ENCODE data around the gene UST.
"Not testable (repeated sequence)": the region's sequence is repeated elsewhere in the genome, so short reads cannot be mapped to it uniquely, and the experiment has no call there.

UST gene

GRCh38 chr6:148749674-148750073, 2.8 kb downstream of the UST start:
- Histone ChIP-seq H3K23ac (ENCODE audit: low read length in 2 of 2) (no peak overlapping the region), H3K27me3 (ENCODE audit: control insufficient read depth in 1 of 2, insufficient read depth in 1 of 2, low read length in 2 of 2) (no peaks in the 10 kb centered on the region), H2BK15ac (ENCODE audit: low read depth, poor library complexity, severe bottlenecking) (no peak overlapping the region), H3K4ac (ENCODE audit: low read depth in 1 of 2, low read length in 2 of 2) (no peak overlapping the region), H3K18ac (ENCODE audit: low read depth in 1 of 2, low read length in 2 of 2) (no peak overlapping the region), H3K79me1 (replicated peaks; ENCODE audit: low read length, poor library complexity, severe bottlenecking) (peaks cover 20% of the 10 kb centered on the region), H3K36me3 (ENCODE audit: control insufficient read depth in 1 of 2, insufficient read depth in 2 of 2, low read depth in 1 of 2, low read length in 2 of 2) (no peaks in the 10 kb centered on the region), H3K9me3 (ENCODE audit: control insufficient read depth, low read length) (no peaks in the 10 kb centered on the region), H2BK12ac (ENCODE audit: low read length in 2 of 2) (no peak overlapping the region), H2AK5ac (ENCODE audit: low read length, severe bottlenecking) (no peak overlapping the region), H3K14ac (ENCODE audit: low read length in 2 of 2) (no peak overlapping the region), H4K91ac (ENCODE audit: low read length) (no peak overlapping the region), H3K4me2 (ENCODE audit: low read length, poor library complexity, severe bottlenecking) (no peak overlapping the region), H3K4me3 (ENCODE audit: insufficient read depth in 1 of 2, low read depth in 1 of 2, low read length in 2 of 2) (no peak overlapping the region), H2BK120ac (ENCODE audit: low read depth, low read length) (no peak overlapping the region), H3K4me1 (ENCODE audit: control insufficient read depth, insufficient read depth, low read depth, low read length) (peaks cover 15% of the 10 kb centered on the region), H3K9ac (ENCODE audit: low read length) (no peak overlapping the region), H4K8ac (ENCODE audit: low read length) (no peak overlapping the region), H2AFZ (ENCODE audit: low read depth, low read length) (no peak overlapping the region), H3K27ac (ENCODE audit: low read length, poor library complexity, severe bottlenecking) (no peak overlapping the region), H2BK5ac (ENCODE audit: low read depth, low read length, poor library complexity, severe bottlenecking) (no peak overlapping the region)
- no CpG with 5 or more reads among the region's 1 CpG for WGBS
- no peak for DNase-seq

- no peak for DNase-seq
- Histone ChIP-seq H3K18ac (ENCODE audit: low read depth in 1 of 2, low read length in 2 of 2) (no peak overlapping the region), H2BK5ac (ENCODE audit: low read depth, low read length, poor library complexity, severe bottlenecking) (no peak overlapping the region), H3K4ac (ENCODE audit: low read depth in 1 of 2, low read length in 2 of 2) (no peak overlapping the region), H2BK120ac (ENCODE audit: low read depth, low read length) (no peak overlapping the region), H3K9ac (ENCODE audit: low read length) (peak overlapping the region; percentile 2), H3K4me3 (ENCODE audit: insufficient read depth in 1 of 2, low read depth in 1 of 2, low read length in 2 of 2) (peak overlapping the region in 1 of 2 experiments; percentile 40), H3K9me3 (ENCODE audit: control insufficient read depth, low read length) (no peaks in the 10 kb centered on the region), H3K14ac (ENCODE audit: low read length in 2 of 2) (no peak overlapping the region), H3K23ac (ENCODE audit: low read length in 2 of 2) (no peak overlapping the region), H3K4me1 (ENCODE audit: control insufficient read depth, insufficient read depth, low read depth, low read length) (peaks cover 12% of the 10 kb centered on the region), H2BK15ac (ENCODE audit: low read depth, poor library complexity, severe bottlenecking) (no peak overlapping the region), H3K27me3 (ENCODE audit: control insufficient read depth in 1 of 2, insufficient read depth in 1 of 2, low read length in 2 of 2) (no peaks in the 10 kb centered on the region), H4K8ac (ENCODE audit: low read length) (no peak overlapping the region), H4K91ac (ENCODE audit: low read length) (no peak overlapping the region), H2AFZ (ENCODE audit: low read depth, low read length) (no peak overlapping the region), H3K4me2 (ENCODE audit: low read length, poor library complexity, severe bottlenecking) (no peak overlapping the region), H2AK5ac (ENCODE audit: low read length, severe bottlenecking) (no peak overlapping the region), H3K36me3 (ENCODE audit: control insufficient read depth in 1 of 2, insufficient read depth in 2 of 2, low read depth in 1 of 2, low read length in 2 of 2) (no peaks in the 10 kb centered on the region), H3K27ac (ENCODE audit: low read length, poor library complexity, severe bottlenecking) (no peak overlapping the region), H3K79me1 (replicated peaks; ENCODE audit: low read length, poor library complexity, severe bottlenecking) (peaks cover 20% of the 10 kb centered on the region), H2BK12ac (ENCODE audit: low read length in 2 of 2) (no peak overlapping the region)
- WGBS = 96% methylated on average over 12 of the region's 13 CpGs
Observed at GRCh38 chr6:148750838-148751792, 4.3 kb downstream of the UST start.

- Histone ChIP-seq H3K27ac (ENCODE audit: low read length, poor library complexity, severe bottlenecking) (no peak overlapping the region), H2BK5ac (ENCODE audit: low read depth, low read length, poor library complexity, severe bottlenecking) (no peak overlapping the region), H3K36me3 (ENCODE audit: control insufficient read depth in 1 of 2, insufficient read depth in 2 of 2, low read depth in 1 of 2, low read length in 2 of 2) (no peaks in the 10 kb centered on the region), H3K23ac (ENCODE audit: low read length in 2 of 2) (no peak overlapping the region), H3K9ac (ENCODE audit: low read length) (no peak overlapping the region), H3K4ac (ENCODE audit: low read depth in 1 of 2, low read length in 2 of 2) (no peak overlapping the region), H3K14ac (ENCODE audit: low read length in 2 of 2) (no peak overlapping the region), H2BK12ac (ENCODE audit: low read length in 2 of 2) (no peak overlapping the region), H3K27me3 (ENCODE audit: control insufficient read depth in 1 of 2, insufficient read depth in 1 of 2, low read length in 2 of 2) (no peaks in the 10 kb centered on the region), H3K79me1 (replicated peaks; ENCODE audit: low read length, poor library complexity, severe bottlenecking) (peaks cover 20% of the 10 kb centered on the region), H2BK15ac (ENCODE audit: low read depth, poor library complexity, severe bottlenecking) (no peak overlapping the region), H2BK120ac (ENCODE audit: low read depth, low read length) (no peak overlapping the region), H3K4me1 (ENCODE audit: control insufficient read depth, insufficient read depth, low read depth, low read length) (peaks cover 10% of the 10 kb centered on the region), H4K91ac (ENCODE audit: low read length) (no peak overlapping the region), H2AK5ac (ENCODE audit: low read length, severe bottlenecking) (no peak overlapping the region), H3K9me3 (ENCODE audit: control insufficient read depth, low read length) (no peaks in the 10 kb centered on the region), H3K4me2 (ENCODE audit: low read length, poor library complexity, severe bottlenecking) (no peak overlapping the region), H4K8ac (ENCODE audit: low read length) (no peak overlapping the region), H3K4me3 (ENCODE audit: insufficient read depth in 1 of 2, low read depth in 1 of 2, low read length in 2 of 2) (no peak overlapping the region), H2AFZ (ENCODE audit: low read depth, low read length) (no peak overlapping the region), H3K18ac (ENCODE audit: low read depth in 1 of 2, low read length in 2 of 2) (no peak overlapping the region)
- DNase-seq = no peak
- WGBS = no CpG with 5 or more reads among the region's 2 CpGs
Observed at GRCh38 chr6:148751793-148752170, 5.0 kb downstream of the UST start.

- H3K79me1 ChIP-seq (replicated peaks; ENCODE audit: low read length, poor library complexity, severe bottlenecking) = peaks cover 17% of the 10 kb centered on the region
Observed at GRCh38 chr6:148755379-148755778, 8.5 kb downstream of the UST start.

More at GRCh38 chr6:148755379-148755778, 8.5 kb downstream of the UST start:
- not testable (repeated sequence) for H3K4me1 ChIP-seq (ENCODE audit: control insufficient read depth, insufficient read depth, low read depth, low read length); H4K91ac ChIP-seq (ENCODE audit: low read length); H2BK12ac ChIP-seq (ENCODE audit: low read length in 2 of 2); H3K27me3 ChIP-seq (ENCODE audit: control insufficient read depth in 1 of 2, insufficient read depth in 1 of 2, low read length in 2 of 2); H3K27ac ChIP-seq (ENCODE audit: low read length, poor library complexity, severe bottlenecking); H3K14ac ChIP-seq (ENCODE audit: low read length in 2 of 2); H3K9ac ChIP-seq (ENCODE audit: low read length); H2BK120ac ChIP-seq (ENCODE audit: low read depth, low read length); H3K36me3 ChIP-seq (ENCODE audit: control insufficient read depth in 1 of 2, insufficient read depth in 2 of 2, low read depth in 1 of 2, low read length in 2 of 2); H3K18ac ChIP-seq (ENCODE audit: low read depth in 1 of 2, low read length in 2 of 2); H3K23ac ChIP-seq (ENCODE audit: low read length in 2 of 2); H3K9me3 ChIP-seq (ENCODE audit: control insufficient read depth, low read length); H3K4me3 ChIP-seq (ENCODE audit: insufficient read depth in 1 of 2, low read depth in 1 of 2, low read length in 2 of 2); DNase-seq; H3K4ac ChIP-seq (ENCODE audit: low read depth in 1 of 2, low read length in 2 of 2); H2AFZ ChIP-seq (ENCODE audit: low read depth, low read length); H3K4me2 ChIP-seq (ENCODE audit: low read length, poor library complexity, severe bottlenecking); H2AK5ac ChIP-seq (ENCODE audit: low read length, severe bottlenecking); H4K8ac ChIP-seq (ENCODE audit: low read length); H2BK5ac ChIP-seq (ENCODE audit: low read depth, low read length, poor library complexity, severe bottlenecking); H2BK15ac ChIP-seq (ENCODE audit: low read depth, poor library complexity, severe bottlenecking)
- WGBS = no CpG with 5 or more reads among the region's 1 CpG

Measured in mesenchymal stem cell (in vitro differentiated cells and primary cell).